Stimulated activated CD4-positive, alpha-beta T cell treated with anti-CD3 and anti-CD28 coated beads, Interleukin-2, amount 100 ng/mL, for 4 hours (primary cell): ENCODE measurements around the gene NDUFS1.
"Not testable (repeated sequence)": the region's sequence is repeated elsewhere in the genome, so short reads cannot be mapped to it uniquely, and the experiment has no call there.

Experiments
- DNase-seq: peaks from one replicate; pipeline ENCODE4 v3.0.0-alpha.2; 2020; ENCODE audit warnings: low read depth

The NDUFS1 gene

DNA sequence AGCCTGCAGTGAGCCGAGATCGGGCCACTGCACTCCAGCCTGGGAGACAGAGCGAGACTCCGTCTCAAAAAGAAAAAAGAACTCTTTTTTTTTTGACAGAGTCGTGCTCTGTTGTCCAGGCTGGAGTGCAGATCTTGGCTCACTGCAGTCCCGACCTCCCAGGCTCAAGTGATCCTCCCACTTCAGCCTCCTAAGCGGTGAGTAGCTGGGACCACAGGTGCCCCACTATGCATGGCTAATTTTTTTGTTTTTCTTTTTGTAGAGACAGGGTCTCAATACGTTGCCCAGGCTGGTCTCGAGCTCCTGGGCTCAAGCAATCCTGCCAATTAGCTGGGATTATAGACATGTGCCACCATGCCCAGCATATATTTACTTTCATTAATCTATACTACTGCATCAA is 60.8 kb downstream of the NDUFS1 start:
- DNase-seq = no peak

DNA sequence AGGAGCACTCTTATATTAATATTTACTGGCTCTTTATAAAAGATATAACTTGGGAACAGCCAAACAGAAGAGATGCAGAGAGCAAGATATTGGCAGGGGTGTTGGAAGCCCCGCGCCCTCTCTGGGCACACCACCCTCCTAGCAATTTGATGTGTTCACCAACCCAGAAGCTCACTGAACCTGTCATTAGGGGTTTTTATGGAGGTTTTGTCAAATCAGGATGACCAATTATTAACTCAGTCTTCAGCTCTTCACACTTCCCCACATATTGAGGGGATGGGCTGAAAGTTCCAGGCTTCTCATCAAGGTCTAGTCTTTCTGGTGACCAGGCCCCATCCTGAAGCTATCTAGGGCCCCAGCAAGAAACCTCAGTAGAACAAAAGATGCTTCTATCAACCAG is 62.4 kb downstream of the NDUFS1 start:
- no peak for DNase-seq

DNA sequence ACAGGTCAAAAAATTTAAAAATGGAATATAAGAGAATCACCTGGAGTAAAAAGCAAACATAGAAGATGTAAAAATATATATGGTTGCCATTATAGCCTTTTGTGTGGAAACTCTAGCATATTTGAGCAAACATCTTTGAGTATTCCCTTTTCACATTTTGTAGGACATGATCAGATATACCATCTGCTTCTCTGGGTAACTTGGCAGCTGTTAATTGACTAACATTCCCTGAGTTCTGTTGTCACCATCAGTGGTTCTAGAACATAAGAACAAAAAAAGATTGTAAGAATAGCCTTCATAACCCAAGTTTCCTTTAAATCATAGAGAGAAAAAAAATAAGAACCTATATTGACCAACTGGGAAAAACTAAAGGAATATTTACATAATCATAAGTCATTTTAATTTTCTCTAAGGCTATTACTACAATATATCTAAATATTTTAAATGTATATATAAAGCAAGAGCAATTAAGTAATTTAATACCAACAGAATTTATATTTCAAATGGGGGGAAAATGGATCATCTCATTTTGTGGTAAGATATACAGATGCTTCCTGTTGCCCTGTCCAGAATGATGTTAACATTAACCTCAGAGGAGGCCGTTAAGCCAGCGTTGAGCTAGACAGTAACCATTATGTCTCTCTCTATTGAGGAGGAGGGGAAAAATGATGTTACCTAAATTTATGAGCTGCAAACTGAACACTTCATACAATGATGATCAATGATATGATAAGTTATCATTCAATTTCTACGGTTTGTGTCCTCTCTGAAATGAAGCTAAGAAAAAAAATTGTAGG is 63.5 kb downstream of the NDUFS1 start:
- DNase-seq = no peak

DNA sequence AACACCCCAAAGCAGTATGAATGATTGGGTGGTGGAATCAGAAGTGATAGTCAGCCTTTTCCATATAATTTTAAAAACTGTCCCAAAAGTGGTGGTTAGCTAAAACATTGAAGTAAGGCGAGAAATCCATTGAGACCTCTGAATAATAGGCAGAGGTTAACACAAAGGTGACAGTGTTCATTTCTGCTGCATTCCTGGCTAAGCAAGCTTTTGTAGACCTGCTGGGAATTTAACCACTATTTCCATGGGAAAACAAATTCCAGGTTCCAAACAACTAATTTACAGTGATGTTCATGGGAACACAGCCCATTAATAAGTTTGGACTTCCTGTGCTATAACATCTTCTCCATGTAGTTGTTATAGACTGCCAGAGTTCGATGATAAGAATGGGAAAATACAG is 66.9 kb downstream of the NDUFS1 start:
- DNase-seq = no peak

DNA sequence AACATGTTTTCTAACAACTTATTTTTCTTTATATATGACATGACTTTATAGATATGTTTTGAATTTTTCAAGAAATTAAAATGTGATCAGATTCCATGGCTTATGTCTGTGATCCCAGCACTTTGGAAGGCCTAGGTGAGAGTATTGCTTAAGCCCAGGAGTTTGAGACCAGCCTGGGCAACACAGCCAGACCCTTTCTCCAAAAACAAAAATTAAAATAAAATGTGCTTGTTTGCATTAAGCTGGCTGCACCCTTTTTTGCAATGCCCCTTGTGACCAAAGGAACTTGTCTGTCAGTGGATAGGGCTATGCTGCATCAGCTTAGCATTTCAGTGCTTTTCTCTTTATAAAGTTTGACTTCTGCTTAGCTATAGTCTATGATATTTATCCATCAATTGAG is 71.0 kb downstream of the NDUFS1 start:
- no peak for DNase-seq

DNA sequence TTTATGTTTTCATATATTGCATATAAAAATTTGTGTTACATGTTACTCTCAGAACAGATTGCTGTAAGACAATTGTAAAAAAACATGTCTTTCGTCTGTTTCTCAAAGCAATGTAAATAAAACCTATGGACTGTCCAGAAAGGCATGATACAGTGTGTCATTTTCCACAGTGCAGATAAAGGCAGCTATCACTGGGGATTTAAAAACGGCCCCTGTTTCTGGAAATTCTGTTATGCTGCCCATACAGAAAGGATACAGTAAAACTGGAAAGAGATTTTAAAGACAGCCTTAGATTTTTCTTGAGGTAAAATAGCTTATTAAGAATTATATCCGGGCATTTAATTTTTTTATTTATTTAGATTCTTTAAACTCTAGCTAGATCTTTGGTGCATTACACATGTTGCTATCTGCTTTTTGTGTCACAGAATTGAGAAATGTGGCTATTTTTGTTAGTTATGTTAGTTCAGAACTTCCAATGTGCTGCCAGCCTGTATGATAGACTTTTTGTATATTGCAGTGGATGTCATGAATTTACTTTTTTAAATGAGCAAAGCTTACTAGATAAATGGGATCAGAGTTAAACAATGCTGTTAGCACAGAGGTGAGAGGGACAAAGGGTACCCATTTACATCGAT is 72.4 kb downstream of the NDUFS1 start:
- no peak for DNase-seq

DNA sequence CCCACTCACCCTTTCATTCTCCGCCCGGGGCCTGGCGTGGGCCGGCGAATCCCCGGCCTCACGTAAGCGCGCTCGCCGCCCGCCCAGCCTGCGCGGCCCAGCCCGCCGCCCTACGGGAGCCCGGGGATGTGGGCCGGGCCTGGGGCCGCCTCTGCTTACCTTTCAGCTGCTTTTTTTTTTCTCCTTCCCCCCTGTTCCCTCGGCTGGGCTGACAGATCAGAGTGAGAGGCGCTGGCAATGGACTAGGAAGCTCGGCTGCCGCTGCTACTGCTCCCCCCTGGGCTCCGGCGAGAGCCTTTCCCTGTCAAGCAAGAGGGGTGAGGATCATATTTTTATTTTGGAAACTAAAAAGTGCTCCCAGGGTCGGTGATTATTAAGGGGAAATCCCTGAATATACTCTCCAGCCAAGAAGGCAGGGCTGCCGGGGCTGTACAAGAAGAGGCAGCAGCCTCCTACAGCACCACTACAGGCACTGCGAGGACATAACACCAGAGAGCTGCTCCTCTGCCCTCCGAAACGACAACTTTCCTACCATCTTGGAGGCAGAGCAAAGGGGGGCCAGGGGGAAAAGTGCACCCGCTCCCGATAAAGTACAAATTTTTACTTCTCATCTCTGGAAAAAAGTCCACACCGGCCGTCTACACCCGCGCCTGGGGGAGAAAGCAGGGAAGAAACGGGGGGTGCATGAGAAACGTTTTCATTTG is 73.3 kb downstream of the NDUFS1 start, which contains the start of gene INO80D:
TSS of gene INO80D (minus strand) at position 433 of the 704 bp plus-strand sequence. CDS start 23,158 bp downstream, outside the sequence.
- peak; percentile 71 for DNase-seq

DNA sequence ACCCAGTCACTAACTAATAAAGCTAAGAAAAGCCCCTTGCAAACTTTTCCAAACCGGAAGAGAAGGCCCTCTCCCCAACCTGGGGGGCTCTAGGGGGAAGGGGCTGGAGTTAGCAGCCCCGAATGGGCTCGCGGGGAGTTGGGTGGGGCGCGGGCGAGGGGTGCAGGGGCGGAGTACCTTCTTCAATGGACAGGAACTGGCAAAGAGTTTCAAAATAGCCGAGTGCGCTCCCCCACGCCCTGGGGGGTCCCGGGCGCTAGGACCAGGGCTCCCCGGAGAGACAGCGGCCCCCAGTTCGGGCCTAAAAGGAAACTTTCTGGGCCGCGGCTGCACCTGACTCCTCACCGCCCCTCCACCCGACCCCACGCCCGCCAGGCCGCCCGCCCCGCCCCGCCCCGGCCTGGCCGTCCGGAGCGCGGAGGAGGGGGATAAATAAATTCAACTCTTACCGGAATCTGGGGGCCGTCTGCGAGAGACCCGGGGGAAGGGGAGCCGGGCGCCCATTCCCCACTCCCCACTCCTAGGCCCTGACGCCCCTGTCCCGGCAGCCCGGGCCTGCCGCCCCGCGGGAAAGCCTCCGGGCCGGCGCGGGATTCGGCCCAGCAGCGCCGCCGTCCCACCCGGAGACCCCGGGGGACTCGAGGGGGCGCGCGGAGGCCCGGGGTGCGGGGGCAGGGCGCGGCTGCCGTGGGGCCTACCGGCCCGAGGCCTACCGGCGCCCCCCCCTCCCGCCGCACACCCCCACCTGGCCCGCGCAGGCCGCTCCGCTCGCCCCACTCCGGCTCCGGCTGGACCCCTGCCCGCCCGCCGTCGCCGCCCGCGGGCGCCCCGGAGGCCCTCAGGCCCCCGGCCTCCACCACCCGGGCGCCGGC is 74.1 kb downstream of the NDUFS1 start:
- peak; percentile 11 for DNase-seq

DNA sequence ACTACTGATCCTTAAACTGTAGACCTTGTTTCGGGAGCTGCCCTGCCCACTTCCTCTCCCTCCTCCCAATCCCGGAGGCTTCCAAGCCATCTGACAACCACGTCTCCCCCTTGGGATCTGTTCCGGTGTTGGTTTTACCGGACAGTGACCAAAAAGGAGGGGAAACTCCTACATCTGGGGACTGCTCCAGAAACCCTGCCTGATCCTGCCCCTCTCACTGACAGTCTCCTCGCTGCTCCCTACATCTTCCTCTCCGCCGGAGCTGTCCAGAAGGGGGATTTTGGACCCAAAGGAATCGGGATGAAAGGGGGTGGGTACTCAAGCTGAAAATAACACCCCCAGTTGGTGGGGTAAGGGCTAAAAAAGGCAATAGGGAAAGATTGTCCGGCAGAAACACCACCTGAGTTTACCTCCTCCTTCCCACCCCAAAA is 74.8 kb downstream of the NDUFS1 start:
- no peak for DNase-seq

DNA sequence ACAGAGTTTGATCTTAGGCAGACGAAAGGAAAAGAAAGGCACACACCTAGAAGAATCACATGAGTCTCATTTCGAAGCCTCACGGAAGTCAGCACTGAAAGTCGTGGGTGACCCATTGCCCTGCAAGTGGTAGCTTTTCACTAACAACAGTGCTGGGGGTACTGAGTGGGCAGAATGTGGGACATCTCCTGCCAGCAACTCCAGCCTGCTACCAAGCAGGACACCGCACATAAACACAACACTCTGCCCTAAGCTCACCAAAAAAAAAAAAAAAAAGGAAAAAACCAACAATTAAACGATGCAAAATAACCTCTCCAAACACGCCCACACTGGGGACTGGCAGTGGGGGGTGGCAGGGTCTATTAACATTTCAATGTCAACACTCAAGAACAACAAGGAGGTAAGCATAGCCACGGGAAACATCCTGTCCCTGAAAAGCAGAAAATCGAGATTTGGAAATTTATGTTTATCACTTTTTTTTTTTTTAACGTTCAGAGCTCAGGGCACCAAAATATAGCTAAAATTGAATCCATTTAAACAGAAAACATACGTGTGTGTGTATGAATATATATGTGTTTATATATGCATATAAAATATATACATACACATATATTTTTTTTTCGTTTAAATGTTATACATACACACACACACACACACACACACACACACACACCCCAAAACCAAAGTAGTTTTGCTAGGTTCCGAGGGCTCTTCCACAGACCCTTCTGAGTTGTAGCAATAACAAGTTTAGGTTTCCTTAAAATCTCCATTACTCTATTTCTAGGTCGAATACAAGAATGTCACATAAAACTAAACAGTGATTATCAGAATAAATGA is 75.4 kb downstream of the NDUFS1 start:
- DNase-seq = no peak

DNA sequence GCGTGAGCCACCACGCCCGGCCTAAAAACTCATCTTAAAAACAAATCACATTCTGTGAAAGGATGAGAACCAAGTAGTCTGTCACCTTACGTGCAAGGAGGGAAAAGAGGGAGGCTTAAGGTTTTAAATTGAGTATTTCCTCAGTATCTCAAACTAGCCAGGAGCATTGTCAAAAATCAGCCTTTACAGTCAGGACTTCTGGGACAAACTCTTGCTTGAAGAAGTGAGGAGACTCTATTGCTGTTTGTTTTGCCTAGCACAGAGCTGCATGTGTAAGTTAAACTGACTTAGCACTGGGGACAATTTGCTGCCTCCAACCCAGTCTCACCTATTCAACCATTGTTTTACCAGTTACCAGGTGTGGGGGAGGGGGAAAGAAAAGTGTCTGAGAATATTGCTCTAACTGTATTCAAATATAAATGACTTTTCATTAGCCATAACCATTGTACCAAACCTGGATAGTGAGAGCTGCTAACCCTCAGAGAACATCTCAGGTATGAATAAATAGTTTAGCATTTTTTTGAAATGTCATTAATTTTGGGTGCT is 76.9 kb downstream of the NDUFS1 start:
- no peak for DNase-seq

DNA sequence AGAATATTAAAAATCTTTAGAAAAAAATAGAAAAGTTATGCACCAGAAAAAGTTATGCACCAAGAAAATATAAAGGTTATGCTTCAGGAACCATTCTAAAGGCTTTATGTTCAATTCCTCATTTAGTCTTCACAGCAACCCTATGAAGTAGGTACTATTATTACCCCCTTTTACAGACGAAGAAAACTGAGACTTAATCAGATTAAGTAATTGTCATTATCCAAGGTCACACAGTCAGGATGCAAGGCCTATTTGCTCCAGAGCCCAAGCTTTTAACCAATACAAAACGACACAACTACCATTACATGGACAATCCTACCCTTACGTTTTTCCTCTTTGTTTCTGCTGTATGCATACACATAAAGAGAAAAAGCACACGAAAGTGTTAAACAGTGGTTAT is 78.3 kb downstream of the NDUFS1 start:
- DNase-seq = no peak

DNA sequence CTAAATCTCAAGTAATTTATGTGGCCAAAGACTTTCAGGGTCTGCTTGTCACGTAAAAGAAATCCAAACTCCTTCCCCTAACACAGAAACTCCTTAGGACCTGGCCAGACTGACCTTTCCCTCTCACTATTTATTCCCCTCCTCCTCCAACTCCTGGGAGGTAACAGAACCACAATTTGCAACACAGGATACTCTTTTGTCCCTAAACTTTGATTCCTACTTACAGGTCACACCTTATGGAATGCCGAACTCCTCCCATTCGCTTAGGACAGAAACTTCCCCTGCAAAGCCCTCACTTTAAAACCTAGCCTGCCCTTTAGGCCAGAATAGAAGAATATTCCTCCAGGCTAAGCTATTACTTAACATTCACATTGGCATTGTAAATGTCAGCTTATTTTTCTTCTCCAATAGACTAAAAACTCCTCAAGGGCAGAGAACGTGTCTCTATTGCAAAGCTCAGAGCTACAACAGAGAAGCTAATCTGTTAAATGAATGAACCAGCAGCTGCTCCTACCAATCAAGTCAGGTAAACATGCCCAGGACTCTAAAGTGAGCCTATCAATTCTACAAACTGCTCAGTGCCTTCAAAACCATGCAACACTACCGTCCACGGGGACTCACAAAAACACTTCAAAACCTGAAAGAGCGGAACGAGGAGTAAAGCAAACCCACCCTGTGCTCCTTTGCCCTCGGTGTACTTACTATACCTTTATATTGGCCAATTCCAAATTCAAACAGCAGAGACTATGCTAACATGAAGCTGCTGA is 79.4 kb downstream of the NDUFS1 start:
- DNase-seq = no peak

DNA sequence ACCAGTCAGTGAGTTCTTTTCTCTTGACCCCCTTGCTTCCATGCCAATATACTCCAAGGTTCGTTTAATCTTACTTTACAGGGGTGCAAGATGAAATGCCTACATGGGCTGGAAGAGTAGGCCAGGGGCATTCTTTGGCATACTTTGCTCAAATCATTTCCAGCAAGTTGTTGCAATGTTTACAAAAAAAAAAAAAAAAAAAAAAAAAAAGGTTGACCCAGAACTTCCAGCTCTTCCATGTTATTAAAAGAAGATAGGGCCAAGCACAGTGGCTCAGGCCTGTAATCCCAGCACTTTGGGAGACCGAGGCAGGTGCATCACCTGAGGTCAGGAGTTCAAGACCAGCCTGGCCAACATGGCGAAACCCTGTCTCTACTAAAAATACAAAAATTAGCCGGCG is 81.4 kb downstream of the NDUFS1 start:
- not testable (repeated sequence) for DNase-seq

DNA sequence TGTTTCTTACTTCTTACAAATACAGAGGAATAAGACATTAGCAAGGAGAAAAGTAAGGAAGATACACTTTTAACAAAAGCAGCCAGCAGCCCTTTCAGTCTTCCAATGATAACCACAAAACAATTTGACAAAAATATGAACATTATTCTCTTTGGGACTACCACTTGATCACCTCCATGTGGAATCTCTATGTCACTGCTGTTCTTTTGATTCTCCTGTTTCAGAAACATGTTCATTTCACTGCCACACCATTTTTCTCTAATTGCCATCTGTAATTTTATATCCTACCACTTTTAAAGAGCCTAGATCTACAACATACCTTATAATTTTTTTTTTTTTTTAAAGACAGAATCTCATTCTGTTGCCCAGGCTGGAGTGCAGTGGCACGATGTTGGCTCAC is 84.1 kb downstream of the NDUFS1 start:
- no peak for DNase-seq

DNA sequence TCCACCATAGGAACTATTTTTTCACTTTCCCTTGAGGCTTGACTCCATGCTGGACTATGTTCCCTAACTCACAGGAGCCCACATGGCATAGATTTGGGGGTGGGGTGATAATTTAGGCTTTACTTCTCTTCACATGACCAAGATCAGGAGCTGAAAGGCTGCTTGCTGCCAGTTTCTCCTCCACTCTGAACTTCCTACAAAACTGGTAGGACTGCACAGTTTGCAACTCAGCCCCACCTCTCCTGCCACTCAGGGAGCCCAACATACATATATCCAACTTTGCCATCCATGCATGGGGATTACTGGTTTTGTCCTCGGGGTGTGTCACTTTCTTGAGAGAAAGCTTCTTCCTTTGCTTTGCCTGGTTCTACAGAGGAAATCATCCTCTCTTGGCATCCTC is 87.4 kb downstream of the NDUFS1 start:
- DNase-seq = no peak

DNA sequence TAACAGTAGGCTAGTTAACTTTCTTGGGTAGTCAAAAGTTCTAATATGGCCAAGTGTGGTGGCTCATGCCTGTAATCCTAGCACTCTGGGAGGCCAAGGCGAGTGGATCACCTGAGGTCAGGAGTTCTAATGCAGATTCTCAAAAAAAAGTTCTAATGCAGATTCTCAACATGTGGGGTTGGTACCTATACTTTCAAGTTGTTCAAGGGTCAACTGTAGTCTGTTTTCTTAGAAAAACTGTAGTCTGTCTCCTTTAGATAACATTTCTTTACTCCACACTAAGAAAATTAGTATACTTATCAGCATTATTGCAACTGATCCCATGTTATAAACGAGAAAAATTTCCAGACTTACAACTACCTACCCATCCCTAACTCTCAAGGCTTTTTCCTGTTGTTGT is 89.8 kb downstream of the NDUFS1 start:
- DNase-seq = no peak

DNA sequence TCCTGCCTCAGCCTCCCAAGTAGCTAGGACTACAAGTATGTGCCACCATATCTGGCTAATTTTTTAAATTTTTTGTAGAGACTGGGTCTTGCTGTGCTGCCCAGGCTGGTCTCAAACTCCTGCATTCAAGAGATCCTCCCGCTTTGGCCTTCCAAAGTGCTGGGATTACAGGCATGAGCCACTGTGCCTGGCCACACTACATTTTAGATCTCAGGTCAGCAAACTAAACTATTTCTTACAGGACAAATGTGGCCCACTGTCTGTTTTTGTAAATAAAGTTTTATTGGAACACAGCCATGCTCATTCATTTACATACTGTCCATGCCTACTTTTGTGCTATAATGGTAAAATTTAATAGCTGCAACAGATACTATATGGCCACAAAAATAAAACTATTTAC is 91.0 kb downstream of the NDUFS1 start:
- no peak for DNase-seq
